Glutamatergic neuron (in vitro differentiated cells): ENCODE results near the gene CLGN. TPM values are rescaled to one million over a fixed set of nuclear protein-coding genes. Genes with fewer than 3 reads are reported as not detected.

Source experiments
- DNase-seq: peaks from one replicate; pipeline ENCODE4 v3.0.0; 2022
- H3K27ac Mint-ChIP-seq: one replicate; pipeline ENCODE4 v1.8.0; 2020; ENCODE audit warnings: mild to moderate bottlenecking, mixed read lengths, inconsistent platforms; ENCODE audit not compliant: unreplicated experiment
- H3K27me3 Mint-ChIP-seq: one replicate; pipeline ENCODE4 v1.8.0; 2020; ENCODE audit warnings: mild to moderate bottlenecking, moderate library complexity, mixed read lengths, inconsistent platforms; ENCODE audit not compliant: unreplicated experiment
- H3K36me3 Mint-ChIP-seq: one replicate; pipeline ENCODE4 v1.8.0; 2020; ENCODE audit warnings: mild to moderate bottlenecking, mixed read lengths, inconsistent platforms; ENCODE audit not compliant: unreplicated experiment
- H3K4me1 Mint-ChIP-seq: one replicate; pipeline ENCODE4 v1.8.0; 2020; ENCODE audit warnings: mild to moderate bottlenecking, low read depth, mixed read lengths, inconsistent platforms; ENCODE audit not compliant: unreplicated experiment
- H3K4me3 Mint-ChIP-seq: one replicate; pipeline ENCODE4 v1.8.0; 2020; ENCODE audit warnings: mild to moderate bottlenecking, mixed read lengths, inconsistent platforms; ENCODE audit not compliant: unreplicated experiment
- H3K9me3 Mint-ChIP-seq: one replicate; pipeline ENCODE4 v1.8.0; 2020; ENCODE audit warnings: mild to moderate bottlenecking, moderate library complexity, mixed read lengths, inconsistent platforms; ENCODE audit not compliant: unreplicated experiment
- total RNA-seq: library from RNA; stranded (reverse); fragmentation: NEBNext Ultra II Directional; extraction: Animal tissue kit (Norgen Biotek cat#: 25700); gene quantifications from one replicate; pipeline ENCODE4 v1.2.1, GENCODE V29; 2021; ENCODE audit not compliant: unreplicated experiment
- TF ChIP-seq, protein P1 (sequence below): fragments of 200-600 bp; sonication (generic); IDR thresholded peaks from one replicate; pipeline ENCODE4 v1.5.0; 2021; ENCODE audit not compliant: partially characterized antibody, unreplicated experiment

The CLGN gene
- total RNA-seq, 1 donor from 2014 or later, result 19.6 TPM

DNA sequence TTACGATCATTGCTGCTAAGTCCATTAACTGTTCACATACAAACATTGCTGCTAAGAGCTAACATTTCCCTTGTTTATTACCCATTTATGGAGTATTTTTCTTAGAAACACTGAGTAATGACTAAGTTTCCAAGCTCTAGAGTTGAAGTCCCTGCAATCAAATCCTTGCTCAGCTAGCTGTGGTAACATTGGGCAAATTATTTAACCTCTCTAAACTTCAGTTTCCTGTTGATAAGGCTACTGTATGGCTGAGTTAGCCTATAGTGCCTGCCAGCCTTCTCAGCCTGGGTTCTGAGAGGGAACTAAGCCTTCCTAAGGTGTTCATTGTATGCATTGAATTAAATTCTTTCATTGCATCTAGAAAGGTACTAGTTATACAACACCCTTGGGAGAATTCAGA, 69.2 kb downstream of the CLGN start:
- no peak for DNase-seq
- TF ChIP-seq, protein P1, sequence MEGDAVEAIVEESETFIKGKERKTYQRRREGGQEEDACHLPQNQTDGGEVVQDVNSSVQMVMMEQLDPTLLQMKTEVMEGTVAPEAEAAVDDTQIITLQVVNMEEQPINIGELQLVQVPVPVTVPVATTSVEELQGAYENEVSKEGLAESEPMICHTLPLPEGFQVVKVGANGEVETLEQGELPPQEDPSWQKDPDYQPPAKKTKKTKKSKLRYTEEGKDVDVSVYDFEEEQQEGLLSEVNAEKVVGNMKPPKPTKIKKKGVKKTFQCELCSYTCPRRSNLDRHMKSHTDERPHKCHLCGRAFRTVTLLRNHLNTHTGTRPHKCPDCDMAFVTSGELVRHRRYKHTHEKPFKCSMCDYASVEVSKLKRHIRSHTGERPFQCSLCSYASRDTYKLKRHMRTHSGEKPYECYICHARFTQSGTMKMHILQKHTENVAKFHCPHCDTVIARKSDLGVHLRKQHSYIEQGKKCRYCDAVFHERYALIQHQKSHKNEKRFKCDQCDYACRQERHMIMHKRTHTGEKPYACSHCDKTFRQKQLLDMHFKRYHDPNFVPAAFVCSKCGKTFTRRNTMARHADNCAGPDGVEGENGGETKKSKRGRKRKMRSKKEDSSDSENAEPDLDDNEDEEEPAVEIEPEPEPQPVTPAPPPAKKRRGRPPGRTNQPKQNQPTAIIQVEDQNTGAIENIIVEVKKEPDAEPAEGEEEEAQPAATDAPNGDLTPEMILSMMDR, result no peak
- Mint-ChIP-seq H3K27ac (no peak overlapping the region), H3K27me3 (peaks cover 3% of the 10 kb centered on the region), H3K4me3 (no peak overlapping the region), H3K4me1 (peaks cover 18% of the 10 kb centered on the region), H3K36me3 (no peaks in the 10 kb centered on the region), H3K9me3 (peaks cover 2% of the 10 kb centered on the region)

- no peak overlapping the region for H3K4me3 Mint-ChIP-seq
- no peak overlapping the region for H3K27ac Mint-ChIP-seq
Observed at GRCh38 chr4:140357868-140358267, 69.6 kb downstream of the CLGN start.

DNA sequence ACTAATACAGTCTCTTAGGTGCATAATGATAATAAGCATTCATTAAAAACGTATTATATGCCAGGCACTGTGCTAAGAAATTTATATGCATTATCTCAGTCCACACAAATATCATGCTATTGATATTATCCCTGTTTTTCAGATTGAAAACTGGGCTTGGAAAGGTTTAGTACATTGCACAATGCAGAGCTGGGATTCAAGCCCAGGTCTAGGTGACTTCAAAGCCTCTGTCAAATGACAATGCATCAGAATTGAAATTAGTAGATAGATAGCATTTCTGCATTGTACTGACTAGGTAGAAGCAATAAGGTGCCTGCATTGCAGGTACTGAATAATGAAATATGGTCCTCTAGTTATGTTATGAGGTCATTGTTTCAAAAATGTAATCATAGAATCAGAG, 72.2 kb downstream of the CLGN start:
- no peak for DNase-seq
- Mint-ChIP-seq H3K4me3 (no peak overlapping the region), H3K27me3 (peaks cover 2% of the 10 kb centered on the region), H3K27ac (no peak overlapping the region), H3K9me3 (peaks cover 2% of the 10 kb centered on the region), H3K36me3 (no peaks in the 10 kb centered on the region), H3K4me1 (peaks cover 28% of the 10 kb centered on the region)
- TF ChIP-seq, protein P1, result no peak

More at GRCh38 chr4:140357868-140358267, 69.6 kb downstream of the CLGN start:
- peaks cover 2% of the 10 kb centered on the region for H3K9me3 Mint-ChIP-seq
- H3K27me3 Mint-ChIP-seq, result peaks cover 3% of the 10 kb centered on the region
- no peaks in the 10 kb centered on the region for H3K36me3 Mint-ChIP-seq
- DNase-seq, result no peak
- peaks cover 18% of the 10 kb centered on the region for H3K4me1 Mint-ChIP-seq
- TF ChIP-seq, protein P1, result no peak

DNA sequence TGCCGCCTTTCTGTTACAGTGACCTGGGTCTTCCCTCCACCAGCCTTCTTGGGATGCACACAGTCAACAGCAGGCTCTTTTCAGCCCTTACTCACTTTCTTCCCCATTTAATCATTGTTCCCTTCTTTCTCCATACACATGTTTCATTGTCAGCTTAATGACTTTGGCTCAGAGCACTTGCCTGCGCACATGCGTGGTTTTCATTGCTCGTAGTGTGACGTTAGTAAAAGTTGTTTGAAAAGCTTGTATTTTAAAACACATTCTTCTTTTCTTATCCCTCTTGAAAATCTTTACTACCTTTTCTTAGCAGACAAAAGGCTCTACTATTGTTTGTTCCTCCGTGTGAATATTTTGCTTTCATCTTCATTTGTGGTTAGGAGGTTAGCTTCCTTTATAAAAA, 73.7 kb downstream of the CLGN start:
- TF ChIP-seq, protein P1, result no peak
- Mint-ChIP-seq H3K27ac (peak overlapping the region; percentile 26), H3K36me3 (no peaks in the 10 kb centered on the region), H3K4me1 (peaks cover 30% of the 10 kb centered on the region), H3K9me3 (peaks cover 2% of the 10 kb centered on the region), H3K4me3 (no peak overlapping the region), H3K27me3 (peaks cover 6% of the 10 kb centered on the region)
- DNase-seq, result no peak

DNA sequence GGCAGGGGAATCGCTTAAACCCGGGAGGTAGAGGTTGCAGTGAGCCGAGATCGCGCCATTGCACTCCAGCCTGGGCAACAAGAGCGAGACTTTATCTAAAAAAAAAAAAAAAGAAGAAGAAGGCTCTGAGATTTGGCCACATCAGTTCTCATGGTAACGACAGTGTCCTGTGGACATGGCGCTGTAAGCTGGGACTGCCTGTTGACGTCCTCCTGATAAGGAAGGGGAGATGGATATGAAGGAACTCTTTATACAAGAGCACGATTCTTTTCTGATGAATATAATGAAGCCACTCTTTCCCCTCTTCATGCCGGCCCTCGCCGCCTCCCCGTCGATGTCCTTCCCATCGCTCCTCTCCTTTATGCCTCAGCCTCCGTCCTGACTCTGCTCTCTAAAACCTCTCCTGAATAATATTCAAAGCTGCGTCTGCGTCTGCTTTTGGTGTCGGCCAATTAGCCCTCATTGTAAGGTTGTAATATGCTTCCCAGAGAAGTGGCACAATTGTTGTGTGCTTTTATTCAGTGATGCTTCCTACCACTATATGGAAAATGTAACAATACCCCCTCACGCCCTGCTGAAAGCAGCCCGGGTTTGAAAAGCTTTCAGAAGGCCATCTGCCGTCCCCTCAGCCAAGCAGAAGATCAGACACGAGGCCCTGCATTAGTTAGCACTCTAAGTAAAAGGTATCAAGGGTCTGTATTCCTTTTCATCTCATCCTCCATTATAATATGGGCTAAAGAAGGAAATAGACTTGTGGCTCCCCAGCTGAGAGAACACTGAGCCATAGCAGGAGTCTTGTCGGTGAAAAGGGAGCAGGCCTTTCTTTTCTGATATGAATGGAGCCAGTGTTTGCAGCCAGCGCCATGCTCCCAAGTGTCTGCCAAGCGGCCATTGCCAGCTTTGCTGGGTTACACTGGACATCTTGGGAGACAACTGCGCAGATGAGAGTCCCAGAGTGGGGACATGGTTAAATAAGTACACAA, 76.1 kb downstream of the CLGN start:
- DNase-seq, result no peak
- H3K9me3 Mint-ChIP-seq, result no peaks in the 10 kb centered on the region
- peak overlapping the region; percentile 62 for H3K27ac Mint-ChIP-seq
- H3K4me3 Mint-ChIP-seq, result no peak overlapping the region
- no peaks in the 10 kb centered on the region for H3K36me3 Mint-ChIP-seq
- H3K27me3 Mint-ChIP-seq, result peaks cover 6% of the 10 kb centered on the region
- TF ChIP-seq, protein P1, result no peak
- peaks cover 29% of the 10 kb centered on the region for H3K4me1 Mint-ChIP-seq
